Measurements from ENCODE around the gene THRB. TPM values are rescaled to one million over a fixed set of nuclear protein-coding genes. Genes with fewer than 3 reads are reported as not detected.

THRB gene
- total RNA-seq, 1 experiment from 2014 or later = 5.8 TPM

DNA sequence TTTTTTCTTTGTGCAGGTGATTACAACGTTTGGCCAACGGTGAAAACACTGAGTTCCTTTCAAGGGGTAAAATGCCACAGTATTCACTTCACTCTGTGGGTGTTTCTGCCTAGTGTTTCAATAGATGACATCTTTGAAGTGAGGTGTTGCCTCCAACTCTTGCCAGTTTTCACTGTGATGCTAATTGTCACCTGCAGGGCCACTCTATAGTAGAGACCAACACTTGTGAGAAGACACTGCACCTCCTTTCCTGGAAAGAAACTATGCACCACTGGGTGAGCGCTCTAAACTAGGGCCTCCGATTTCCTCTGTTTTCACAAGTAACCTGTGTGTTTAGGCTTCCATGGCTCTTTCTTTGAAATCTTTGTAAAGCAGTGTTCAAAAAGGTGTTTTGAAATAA, 98.3 kb downstream of the THRB start:
- Mint-ChIP-seq H3K27ac (no peak overlapping the region), H3K4me1 (peaks cover 34% of the 10 kb centered on the region), H3K4me3 (no peak overlapping the region), H3K9me3 (peaks cover 7% of the 10 kb centered on the region; the same call in 1 of the 2 replicates), H3K36me3 (peaks cover 5% of the 10 kb centered on the region; the same call in 1 of the 2 replicates), H3K27me3 (ENCODE audit: low read depth) (peaks cover 41% of the 10 kb centered on the region)
- peak; percentile 17 for DNase-seq (ENCODE audit: low spot score)
- TF ChIP-seq SP1 (CRISPR knock-in tag; conservative IDR thresholded peaks at IDR 0.05) = 0 out of 2 replicates have a peak, but pooled peaks have one; percentile 32
- TF ChIP-seq, protein P1, sequence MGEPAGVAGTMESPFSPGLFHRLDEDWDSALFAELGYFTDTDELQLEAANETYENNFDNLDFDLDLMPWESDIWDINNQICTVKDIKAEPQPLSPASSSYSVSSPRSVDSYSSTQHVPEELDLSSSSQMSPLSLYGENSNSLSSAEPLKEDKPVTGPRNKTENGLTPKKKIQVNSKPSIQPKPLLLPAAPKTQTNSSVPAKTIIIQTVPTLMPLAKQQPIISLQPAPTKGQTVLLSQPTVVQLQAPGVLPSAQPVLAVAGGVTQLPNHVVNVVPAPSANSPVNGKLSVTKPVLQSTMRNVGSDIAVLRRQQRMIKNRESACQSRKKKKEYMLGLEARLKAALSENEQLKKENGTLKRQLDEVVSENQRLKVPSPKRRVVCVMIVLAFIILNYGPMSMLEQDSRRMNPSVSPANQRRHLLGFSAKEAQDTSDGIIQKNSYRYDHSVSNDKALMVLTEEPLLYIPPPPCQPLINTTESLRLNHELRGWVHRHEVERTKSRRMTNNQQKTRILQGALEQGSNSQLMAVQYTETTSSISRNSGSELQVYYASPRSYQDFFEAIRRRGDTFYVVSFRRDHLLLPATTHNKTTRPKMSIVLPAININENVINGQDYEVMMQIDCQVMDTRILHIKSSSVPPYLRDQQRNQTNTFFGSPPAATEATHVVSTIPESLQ (CRISPR knock-in tag; IDR thresholded peaks at IDR 0.05) = no peak
- TF ChIP-seq ZNF423 (CRISPR knock-in tag; IDR thresholded peaks at IDR 0.05) = peak; percentile 54; the same call in 1 of the 2 replicates
- peak; percentile 100 for ATAC-seq
- ChIA-PET CTCF (no interaction called here), POLR2A (no interaction called here)

DNA sequence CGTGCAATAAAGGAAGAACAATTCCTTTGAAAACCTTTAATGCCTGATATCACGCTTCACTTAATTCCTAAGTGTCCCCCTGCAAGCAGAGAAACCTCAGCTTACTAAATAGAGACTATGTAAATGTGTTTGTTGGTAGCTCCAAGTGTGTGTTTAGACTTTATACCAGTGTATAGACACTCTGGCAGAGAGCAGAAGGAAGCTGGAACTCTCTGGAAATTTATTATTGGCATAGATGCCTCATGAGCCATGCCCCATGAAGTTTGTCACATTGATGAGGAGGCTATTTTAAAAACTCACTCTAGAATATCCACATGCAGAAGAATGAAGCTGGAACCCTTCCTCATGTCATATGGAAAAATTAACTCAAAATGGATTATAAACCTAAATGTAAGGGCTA, 99.9 kb downstream of the THRB start:
- H3K27ac Mint-ChIP-seq = no peak overlapping the region
- peaks cover 5% of the 10 kb centered on the region; the same call in 1 of the 2 replicates for H3K36me3 Mint-ChIP-seq
- H3K9me3 Mint-ChIP-seq = peaks cover 7% of the 10 kb centered on the region; the same call in 1 of the 2 replicates
- peaks cover 30% of the 10 kb centered on the region for H3K4me1 Mint-ChIP-seq
- TF ChIP-seq NR2C2 (CRISPR knock-in tag; IDR thresholded peaks at IDR 0.05) (no peak), CBFB (CRISPR knock-in tag; IDR thresholded peaks at IDR 0.05; ENCODE audit: low read depth) (no peak), ESRRA (CRISPR knock-in tag; IDR thresholded peaks at IDR 0.05; ENCODE audit: borderline replicate concordance) (no peak), ZNF671 (CRISPR knock-in tag; IDR thresholded peaks at IDR 0.05) (no peak), TEAD1 (CRISPR knock-in tag; IDR thresholded peaks at IDR 0.05) (no peak)
- TF ChIP-seq, protein P2, sequence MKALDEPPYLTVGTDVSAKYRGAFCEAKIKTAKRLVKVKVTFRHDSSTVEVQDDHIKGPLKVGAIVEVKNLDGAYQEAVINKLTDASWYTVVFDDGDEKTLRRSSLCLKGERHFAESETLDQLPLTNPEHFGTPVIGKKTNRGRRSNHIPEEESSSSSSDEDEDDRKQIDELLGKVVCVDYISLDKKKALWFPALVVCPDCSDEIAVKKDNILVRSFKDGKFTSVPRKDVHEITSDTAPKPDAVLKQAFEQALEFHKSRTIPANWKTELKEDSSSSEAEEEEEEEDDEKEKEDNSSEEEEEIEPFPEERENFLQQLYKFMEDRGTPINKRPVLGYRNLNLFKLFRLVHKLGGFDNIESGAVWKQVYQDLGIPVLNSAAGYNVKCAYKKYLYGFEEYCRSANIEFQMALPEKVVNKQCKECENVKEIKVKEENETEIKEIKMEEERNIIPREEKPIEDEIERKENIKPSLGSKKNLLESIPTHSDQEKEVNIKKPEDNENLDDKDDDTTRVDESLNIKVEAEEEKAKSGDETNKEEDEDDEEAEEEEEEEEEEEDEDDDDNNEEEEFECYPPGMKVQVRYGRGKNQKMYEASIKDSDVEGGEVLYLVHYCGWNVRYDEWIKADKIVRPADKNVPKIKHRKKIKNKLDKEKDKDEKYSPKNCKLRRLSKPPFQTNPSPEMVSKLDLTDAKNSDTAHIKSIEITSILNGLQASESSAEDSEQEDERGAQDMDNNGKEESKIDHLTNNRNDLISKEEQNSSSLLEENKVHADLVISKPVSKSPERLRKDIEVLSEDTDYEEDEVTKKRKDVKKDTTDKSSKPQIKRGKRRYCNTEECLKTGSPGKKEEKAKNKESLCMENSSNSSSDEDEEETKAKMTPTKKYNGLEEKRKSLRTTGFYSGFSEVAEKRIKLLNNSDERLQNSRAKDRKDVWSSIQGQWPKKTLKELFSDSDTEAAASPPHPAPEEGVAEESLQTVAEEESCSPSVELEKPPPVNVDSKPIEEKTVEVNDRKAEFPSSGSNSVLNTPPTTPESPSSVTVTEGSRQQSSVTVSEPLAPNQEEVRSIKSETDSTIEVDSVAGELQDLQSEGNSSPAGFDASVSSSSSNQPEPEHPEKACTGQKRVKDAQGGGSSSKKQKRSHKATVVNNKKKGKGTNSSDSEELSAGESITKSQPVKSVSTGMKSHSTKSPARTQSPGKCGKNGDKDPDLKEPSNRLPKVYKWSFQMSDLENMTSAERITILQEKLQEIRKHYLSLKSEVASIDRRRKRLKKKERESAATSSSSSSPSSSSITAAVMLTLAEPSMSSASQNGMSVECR (CRISPR knock-in tag; IDR thresholded peaks at IDR 0.05; ENCODE audit: borderline replicate concordance) = no peak
- TF ChIP-seq, protein P3, sequence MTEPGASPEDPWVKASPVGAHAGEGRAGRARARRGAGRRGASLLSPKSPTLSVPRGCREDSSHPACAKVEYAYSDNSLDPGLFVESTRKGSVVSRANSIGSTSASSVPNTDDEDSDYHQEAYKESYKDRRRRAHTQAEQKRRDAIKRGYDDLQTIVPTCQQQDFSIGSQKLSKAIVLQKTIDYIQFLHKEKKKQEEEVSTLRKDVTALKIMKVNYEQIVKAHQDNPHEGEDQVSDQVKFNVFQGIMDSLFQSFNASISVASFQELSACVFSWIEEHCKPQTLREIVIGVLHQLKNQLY (CRISPR knock-in tag; IDR thresholded peaks at IDR 0.05) = no peak
- TF ChIP-seq, protein P4, sequence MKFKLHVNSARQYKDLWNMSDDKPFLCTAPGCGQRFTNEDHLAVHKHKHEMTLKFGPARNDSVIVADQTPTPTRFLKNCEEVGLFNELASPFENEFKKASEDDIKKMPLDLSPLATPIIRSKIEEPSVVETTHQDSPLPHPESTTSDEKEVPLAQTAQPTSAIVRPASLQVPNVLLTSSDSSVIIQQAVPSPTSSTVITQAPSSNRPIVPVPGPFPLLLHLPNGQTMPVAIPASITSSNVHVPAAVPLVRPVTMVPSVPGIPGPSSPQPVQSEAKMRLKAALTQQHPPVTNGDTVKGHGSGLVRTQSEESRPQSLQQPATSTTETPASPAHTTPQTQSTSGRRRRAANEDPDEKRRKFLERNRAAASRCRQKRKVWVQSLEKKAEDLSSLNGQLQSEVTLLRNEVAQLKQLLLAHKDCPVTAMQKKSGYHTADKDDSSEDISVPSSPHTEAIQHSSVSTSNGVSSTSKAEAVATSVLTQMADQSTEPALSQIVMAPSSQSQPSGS (CRISPR knock-in tag; IDR thresholded peaks at IDR 0.05; ENCODE audit: borderline replicate concordance, low read depth) = no peak
- TF ChIP-seq, protein P5, sequence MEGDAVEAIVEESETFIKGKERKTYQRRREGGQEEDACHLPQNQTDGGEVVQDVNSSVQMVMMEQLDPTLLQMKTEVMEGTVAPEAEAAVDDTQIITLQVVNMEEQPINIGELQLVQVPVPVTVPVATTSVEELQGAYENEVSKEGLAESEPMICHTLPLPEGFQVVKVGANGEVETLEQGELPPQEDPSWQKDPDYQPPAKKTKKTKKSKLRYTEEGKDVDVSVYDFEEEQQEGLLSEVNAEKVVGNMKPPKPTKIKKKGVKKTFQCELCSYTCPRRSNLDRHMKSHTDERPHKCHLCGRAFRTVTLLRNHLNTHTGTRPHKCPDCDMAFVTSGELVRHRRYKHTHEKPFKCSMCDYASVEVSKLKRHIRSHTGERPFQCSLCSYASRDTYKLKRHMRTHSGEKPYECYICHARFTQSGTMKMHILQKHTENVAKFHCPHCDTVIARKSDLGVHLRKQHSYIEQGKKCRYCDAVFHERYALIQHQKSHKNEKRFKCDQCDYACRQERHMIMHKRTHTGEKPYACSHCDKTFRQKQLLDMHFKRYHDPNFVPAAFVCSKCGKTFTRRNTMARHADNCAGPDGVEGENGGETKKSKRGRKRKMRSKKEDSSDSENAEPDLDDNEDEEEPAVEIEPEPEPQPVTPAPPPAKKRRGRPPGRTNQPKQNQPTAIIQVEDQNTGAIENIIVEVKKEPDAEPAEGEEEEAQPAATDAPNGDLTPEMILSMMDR (IDR thresholded peaks at IDR 0.05) = no peak
- peaks cover 41% of the 10 kb centered on the region for H3K27me3 Mint-ChIP-seq (ENCODE audit: low read depth)
- DNase-seq (ENCODE audit: low spot score) (no peak), ATAC-seq (no peak)
- ChIA-PET CTCF (no interaction called here), POLR2A (no interaction called here)
- H3K4me3 Mint-ChIP-seq = no peak overlapping the region
